GM18519 (cell line): ENCODE measurements around the gene KRTAP1-4.
"Not testable (repeated sequence)": the region's sequence is repeated elsewhere in the genome, so short reads cannot be mapped to it uniquely, and the experiment has no call there.

Experiments
- ATAC-seq: cut with Tn5 transposase; IDR thresholded peaks from one replicate; pipeline ENCODE4 v1.9.1; 2021; ENCODE audit warnings: mild to moderate bottlenecking, moderate library complexity; ENCODE audit not compliant: unreplicated experiment, low FRiP score

Gene KRTAP1-4

DNA sequence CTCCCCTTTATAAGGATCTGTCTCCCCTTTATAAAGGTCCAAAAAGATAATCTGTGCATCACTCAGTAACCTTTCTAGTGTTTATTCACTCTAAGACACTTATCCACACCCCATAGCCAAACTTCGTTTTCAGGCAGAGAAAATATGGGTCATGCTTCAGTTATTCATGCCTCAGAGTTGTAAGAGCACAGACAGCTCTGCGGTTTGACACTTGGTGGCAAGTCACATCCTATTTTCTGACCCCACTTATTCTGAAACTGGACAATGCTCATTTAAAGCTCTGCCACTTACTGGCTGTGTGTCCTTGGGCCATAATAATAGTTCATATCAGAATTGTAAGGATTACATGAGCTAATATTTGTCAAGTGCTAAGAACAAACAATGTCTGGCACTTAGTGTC lies 19.1 kb upstream of the KRTAP1-4 start:
- ATAC-seq, result no peak

DNA sequence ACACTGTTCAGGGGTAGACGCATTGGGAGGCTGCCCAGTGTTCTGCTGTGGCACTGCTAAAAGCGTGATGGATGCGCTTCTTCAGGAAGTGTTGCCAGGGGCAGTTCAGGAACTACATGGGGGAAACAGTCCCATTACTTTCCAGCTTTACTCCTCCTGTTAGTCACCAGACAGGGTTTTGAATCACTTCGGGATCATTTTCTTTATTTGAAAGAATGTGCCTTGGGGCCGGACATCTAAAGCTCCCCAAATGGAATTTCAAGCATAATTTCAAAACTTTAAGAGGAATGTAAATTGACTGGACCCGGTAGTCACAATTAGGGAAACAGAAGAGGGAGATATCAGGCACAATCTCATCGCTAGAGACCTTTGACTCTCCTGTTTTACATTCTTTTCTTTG lies 18.4 kb upstream of the KRTAP1-4 start:
- ATAC-seq, result no peak

DNA sequence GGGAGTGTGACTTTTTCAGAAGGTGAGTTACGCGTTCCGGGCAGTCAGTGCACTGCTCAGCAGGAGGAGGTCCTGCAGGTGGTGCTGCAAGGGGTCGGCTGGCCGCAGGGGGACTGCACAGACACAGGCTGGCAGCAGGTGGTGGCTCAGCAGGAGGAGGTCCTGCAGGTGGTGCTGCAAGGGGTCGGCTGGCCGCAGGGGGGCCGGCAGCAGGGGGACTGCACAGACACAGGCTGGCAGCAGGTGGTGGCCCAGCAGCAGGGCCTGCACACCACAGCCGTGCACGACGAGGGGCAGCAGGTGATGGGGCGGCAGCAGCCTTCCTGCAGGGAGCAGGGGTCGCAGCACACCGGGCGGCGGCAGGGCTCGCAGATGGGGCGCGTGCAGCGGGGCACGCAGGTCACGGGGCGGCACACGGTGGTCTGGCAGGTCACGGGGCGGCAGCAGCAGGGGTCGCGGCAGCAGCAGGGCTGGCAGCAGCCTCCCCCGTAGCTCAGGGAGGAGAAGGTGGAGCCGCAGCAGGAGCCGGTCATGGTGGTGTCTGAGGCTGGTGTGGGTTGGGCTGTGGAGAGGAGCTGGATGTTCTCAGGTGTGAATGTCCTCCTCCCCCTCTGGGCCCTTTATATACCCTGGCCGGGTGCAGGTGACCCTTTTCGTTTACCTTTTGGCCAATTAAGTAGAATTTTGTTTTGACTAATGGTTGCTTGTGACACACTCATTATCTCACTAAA lies 16.9 kb upstream of the KRTAP1-4 start, which contains the start of gene KRTAP2-1:
Gene KRTAP2-1 (minus strand): TSS at position 582 of the 731 bp plus-strand sequence. CDS start 49 bp downstream, at position 533.
- not testable (repeated sequence) for ATAC-seq

DNA sequence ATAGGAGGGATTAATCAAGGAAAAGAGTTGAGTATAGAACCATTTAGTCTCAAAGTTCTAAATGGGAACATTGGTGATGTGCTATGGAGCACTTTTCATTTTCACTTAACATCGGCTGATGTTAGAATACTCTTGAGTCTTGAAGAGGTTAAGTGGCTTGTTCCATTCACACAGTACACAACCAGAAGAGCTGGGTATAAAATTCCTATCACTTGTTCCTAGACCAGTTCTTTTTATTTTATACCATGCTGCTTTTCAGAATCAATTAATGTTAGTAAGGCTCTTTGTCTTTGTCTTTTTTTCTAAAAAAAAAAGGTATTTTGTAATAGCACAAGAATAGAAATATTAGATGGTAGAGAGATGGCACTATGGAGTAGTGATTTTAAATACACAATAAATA lies 13.0 kb upstream of the KRTAP1-4 start:
- no peak for ATAC-seq

DNA sequence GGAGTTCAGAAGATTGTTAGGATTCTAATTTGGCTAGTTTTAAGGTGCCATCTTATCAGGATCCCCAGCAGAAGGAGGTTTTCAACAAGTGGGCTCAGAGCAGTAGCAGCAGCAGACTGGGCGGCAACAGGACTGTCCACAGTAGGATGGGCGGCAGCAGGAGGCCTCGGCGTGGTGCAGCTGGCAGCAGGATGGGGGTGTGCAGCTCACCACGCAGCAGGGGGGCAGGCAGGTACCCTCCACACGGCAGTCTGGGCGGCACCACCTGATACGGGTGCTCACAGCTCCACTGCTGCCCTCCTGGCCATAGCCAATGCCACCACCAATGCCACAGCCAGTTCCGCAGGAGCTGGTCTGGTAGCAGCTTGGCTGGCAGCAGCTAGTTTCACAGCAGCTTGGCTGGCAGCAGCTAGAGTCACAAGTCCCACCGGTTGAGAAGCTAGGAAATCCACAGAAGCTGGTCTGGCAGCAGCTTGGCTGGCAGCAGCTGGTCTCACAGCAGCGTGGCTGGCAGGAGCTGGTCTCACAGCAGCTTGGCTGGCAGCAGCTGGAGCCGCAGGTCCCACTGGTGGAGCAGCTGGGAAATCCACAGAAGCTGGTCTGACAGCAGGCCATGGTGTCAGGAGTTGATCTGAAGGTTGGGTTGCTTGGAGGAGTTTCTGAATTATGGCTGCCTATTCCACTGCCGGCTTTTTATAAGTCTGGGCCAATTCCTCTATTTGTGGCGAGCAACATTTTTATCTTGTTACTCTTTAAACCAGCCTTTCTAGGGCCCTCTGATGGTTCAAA lies 11.0 kb upstream of the KRTAP1-4 start, which contains the start of gene KRTAP1-1:
Gene KRTAP1-1 (minus strand): TSS at position 668 of the 789 bp plus-strand sequence. CDS start 53 bp downstream, at position 615.
- ATAC-seq, result not testable (repeated sequence)

DNA sequence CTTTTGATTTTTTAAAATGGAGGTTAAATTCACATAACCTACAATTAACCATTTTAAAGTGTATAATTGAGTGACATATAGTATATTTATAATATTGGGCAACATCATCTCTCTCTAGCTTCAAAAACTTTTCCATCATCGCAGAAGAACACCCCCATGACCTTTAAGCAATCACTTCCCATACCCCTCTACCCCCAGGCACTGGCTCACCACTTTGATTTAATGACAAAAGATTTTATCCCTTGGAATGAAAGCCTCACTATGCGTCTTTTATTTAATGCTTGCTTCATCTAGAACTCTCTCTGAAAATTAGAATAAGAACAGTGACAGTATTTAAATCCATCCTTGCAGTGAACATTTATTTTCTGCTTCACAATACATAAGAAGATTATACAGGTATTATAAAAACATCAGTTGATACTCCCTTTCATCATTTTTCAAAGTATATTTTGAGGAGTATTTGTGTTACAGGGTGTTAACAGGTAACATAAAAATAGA lies 7.9 kb upstream of the KRTAP1-4 start:
- no peak for ATAC-seq

DNA sequence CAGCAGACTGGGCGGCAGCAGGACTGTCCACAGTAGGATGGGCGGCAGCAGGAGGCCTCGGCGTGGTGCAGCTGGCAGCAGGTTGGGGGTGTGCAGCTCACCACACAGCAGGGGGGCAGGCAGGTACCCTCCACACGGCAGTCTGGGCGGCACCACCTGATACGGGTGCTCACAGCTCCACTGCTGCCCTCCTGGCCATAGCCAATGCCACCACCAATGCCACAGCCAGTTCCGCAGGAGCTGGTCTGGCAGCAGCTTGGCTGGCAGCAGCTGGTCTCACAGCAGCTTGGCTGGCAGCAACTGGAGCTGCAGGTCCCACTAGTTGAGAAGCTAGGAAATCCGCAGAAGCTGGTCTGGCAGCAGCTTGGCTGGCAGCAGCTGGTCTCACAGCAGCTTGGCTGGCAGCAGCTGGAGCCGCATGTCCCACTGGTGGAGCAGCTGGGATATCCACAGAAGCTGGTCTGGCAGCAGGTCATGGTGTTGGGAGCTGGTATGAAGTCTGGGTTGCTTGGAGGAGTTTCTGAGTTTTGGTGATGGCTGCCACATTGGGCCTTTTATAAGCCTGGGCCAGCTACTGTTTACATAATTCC lies 4.4 kb upstream of the KRTAP1-4 start, which contains the start of gene KRTAP1-3:
Gene KRTAP1-3 (minus strand): TSS at position 529 of the 590 bp plus-strand sequence. CDS start 53 bp downstream, at position 476.
- not testable (repeated sequence) for ATAC-seq

DNA sequence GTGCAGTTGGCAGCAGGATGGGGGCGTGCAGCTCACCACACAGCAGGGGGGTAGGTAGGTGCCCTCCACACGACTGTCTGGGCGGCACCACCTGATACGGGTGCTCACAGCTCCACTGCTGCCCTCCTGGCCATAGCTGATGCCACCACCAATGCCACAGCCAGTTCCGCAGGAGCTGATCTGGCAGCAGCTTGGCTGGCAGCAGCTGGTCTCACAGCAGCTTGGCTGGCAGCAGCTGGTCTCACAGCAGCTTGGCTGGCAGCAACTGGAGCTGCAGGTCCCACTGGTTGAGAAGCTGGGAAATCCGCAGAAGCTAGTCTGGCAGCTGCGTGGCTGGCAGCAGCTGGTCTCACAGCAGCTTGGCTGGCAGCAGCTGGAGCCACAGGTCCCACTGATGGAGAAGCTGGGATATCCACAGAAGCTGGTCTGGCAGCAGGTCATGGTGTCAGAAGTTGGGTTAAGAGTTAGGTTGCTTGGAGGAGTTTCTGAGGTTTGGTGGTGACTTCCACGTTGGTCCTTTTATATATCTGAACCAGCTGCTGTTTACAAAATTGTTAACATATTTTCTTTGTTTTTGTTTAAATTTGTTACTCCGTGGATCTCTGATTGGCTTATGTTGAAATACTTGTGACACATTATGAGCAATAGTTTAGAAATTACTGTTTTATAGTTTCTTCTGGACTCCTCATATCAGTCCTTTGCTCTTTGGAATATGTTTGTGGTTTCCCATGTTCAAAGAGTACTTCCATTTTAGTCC lies 3.1 kb downstream of the KRTAP1-4 start, which contains the start of gene KRTAP1-5:
Gene KRTAP1-5 (minus strand): TSS at position 494 of the 757 bp plus-strand sequence. CDS start 53 bp downstream, at position 441.
- ATAC-seq, result no peak

DNA sequence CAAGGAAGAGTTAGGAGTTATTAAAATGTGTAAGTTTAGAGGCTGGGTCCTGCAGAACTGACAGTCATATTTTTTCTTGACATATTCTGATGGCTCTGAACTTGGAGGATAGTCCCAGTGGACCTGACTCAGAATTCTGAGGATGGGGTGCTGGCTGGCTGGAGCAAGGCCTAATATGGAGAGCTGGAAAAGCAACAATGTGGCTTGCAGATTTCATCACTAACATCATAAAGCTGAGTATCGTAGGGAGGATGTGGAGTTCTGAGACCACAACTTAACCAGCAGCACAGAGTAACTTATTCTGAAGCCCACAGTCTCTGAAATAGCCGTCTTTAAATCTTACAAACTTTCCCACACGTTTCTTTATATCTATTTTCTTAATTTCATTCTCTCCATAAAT lies 5.3 kb downstream of the KRTAP1-4 start:
- ATAC-seq, result no peak

DNA sequence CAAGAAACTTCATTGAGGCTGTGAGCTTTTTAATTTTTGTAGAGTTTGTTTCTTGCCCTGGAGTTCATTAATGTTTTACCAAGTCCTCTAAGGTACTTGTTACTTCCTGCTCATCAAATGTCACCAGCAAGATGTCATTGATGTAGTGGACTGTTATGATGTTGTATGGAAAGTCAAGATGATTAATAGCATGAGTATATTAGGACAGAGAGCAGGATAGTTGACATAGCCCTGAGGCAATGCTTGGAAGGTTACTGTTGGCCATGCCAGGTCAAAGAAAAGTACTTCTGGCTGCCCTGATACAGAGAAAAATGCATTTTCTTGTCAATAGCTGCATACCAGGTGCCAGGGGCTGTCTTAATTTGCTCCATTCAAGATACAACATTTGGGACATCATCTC lies 9.7 kb downstream of the KRTAP1-4 start:
- no peak for ATAC-seq

DNA sequence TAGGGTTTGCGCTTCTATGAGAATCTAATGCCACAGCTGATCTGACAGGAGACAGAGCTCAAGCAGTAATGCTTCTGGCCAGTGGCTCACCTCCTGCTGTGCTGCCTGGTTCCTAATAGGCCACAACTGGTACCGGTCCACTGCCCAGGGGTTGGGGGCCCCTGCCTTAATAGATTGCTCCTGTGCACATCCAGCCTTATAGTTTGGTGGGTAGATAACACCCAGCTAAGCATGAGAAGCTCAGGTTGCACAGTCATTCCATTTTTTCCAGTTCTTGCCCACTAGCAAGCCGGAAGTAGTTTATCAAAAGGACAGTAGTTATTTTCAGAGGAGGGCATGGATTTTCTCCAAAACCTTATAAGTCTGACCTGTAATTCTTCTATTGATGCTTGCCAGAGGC lies 10.6 kb downstream of the KRTAP1-4 start:
- ATAC-seq, result no peak

DNA sequence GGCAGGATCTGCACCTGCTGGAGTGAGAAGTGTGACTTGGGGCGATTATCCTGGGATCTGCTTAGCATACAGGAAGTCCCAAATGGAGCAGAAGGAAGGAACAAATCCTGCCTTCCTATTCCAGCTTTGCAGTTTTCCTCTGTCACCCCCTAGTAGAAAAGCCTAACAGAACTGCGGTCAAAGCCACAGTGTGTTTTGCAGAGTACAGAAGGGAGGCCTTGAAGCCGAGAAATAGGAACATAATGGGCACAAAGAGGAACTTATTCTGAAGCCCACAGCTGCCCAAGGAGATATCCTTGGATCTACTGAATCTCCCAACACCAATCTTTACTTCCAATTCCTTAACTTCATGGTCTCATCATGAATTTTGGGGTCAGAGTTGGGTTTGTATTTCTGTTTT lies 11.5 kb downstream of the KRTAP1-4 start:
- no peak for ATAC-seq

DNA sequence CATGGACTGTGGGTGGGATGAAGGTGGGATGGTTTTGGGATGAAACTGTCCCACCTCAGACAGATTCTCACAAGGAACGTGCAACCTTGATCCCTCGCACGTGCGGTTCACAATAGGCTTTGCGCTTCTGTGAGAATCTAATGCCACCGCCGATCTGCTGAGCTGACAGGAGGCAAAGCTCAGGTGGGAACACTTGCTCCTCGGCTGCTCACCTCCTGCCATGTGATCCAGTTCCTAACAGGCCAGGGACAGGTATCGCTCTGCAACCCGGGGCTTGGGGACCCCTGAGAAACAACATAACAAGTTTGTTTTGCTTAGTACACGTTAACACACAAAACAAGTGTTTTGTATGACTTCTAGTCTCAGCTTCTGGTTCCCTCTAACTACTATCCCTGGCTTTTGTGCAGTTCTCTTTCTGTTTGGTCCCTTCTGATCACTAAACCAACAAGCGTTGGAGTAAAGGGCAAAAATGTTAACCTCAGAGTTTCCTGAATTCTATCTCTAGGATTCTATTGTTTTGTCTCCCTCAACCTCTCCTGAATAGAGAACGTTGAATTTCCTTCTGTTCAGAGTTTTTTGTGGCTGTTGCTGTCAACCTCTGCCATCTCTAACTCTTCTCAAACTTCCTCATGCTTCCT lies 13.3 kb downstream of the KRTAP1-4 start:
- ATAC-seq, result no peak

DNA sequence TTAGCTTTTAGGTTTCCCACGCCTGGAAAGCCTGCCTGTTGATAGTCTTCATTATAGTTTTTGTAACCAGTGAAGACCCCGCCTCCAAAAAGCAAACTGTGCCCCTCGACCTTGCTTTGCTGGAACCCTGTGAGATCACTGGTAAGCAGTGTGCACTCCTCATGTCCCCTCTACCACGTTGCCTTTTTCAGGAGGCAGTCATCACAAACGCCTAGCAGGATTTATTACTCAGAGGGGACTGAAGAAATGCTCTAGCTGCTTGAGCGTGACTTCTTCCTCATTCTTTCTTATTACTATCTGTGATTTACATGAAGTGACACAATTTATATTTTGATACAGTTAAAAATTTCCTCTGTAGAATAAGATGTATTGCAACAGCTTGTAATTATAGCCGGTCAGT lies 14.5 kb downstream of the KRTAP1-4 start:
- ATAC-seq, result no peak

DNA sequence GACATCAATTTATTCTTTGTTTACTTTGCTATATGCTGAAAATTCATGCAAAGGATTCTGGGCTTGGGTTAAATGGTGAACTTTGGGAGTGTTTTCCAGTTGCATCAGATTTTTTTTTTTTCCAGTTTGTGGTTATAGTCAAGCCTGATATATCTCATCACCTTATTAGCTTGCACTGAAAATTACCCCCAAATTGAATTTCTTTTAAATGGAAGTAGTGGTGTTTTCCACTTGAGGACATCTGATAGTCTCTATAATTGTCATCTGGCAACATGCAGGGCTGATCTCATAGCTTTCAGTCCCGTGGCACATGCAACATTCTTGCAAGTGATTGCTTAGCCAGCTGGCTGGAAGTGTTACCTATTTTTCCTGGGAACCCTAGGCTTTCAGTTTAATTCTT lies 16.4 kb downstream of the KRTAP1-4 start:
- ATAC-seq, result no peak

DNA sequence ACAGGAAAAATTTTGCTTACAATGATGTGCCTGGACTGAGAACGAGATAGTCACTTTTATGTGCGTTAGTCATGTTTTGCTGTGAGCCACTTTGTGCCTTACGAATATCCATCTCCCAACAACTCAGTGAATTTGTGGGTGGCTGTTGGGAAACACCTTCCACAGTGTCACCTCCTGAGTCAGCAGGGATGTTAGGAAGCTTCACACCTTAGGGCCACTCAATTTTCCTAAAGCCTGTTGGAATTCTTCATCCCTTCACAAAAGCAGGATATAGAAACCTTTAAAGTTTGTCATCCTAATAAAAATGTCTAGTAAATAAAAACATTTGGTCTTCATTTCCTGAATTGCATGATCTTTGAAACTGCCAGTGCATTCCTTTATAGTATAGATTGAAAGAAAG lies 16.8 kb downstream of the KRTAP1-4 start:
- ATAC-seq, result no peak

DNA sequence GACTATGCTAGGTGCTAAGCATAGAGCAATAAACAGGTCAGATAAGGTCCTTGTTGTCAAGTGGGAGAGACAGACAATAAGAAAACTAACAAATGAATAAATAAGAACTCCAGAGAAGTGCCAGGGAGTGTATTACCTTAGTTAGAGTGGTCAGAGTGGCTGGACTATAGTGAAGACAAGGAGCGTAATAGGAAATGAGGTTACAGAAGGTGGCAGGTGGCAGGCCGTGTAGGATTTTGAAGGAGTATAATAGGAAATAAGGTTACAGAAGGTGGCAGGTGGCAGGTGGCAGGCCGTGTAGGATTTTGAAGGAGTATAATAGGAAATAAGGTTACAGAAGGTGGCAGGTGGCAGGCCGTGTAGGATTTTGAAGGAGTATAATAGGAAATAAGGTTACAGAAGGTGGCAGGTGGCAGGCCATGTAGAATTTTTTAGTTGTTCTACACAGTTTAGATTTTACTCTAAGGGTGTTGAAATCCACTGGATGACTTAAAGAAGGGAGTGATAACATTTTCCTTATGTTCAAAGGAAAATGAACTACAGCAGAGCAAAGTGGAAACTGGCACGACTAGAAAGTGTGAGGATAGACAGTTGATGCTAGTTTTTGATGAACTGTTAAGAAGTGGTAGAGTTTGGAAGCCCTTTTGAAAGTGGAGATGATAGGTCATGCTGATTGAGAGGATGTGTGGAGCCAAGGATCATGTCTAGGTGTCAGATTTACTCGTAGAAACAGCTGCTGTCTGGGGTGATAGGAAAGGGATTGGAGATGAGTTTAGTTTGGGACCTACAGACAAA lies 17.5 kb downstream of the KRTAP1-4 start:
- no peak for ATAC-seq

DNA sequence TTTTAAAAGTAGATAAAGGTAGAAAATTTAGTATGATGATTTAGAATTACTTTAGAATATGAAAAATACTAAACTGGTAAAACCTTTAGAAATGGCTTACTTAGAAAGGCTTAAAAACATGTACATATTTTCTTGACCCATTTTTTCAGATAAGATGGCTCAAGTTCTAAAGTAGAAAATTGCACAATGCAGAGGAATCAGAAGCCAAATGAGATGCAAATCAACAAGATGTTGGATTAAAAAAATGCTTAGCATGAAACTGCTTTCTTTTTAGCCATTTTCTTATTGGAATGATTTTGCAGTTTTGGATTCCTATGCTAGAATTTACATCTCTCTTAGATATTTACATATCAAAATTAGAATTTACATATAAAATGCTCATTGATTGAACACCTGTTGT lies 19.6 kb downstream of the KRTAP1-4 start:
- no peak for ATAC-seq

DNA sequence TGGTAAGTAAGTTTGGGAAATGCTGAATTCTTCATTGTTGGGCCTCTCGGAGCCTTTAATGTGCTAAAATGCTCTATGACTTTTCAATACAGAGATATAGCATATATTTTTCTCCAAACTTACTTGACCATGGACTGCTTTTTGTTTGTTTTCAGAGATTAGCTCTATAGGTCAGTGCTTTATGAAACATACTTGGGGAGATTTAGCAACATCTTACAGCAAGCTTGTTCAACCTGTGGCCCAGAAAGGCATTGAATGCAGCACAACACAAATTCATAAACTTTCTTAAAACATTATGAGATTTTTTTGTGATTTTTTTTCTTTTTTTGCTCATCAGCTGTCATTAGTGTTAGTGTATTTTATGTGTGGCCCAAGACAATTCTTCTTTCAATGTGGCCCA lies 20.1 kb downstream of the KRTAP1-4 start:
- no peak for ATAC-seq
